HepG2 (cell line): Measurements from ENCODE around the gene ZNF735.
"Not testable (repeated sequence)": the region's sequence is repeated elsewhere in the genome, so short reads cannot be mapped to it uniquely, and the experiment has no call there.

ENCODE experiments used
- JUNB ChIP-seq: sonication (generic); formaldehyde crosslinking; IDR thresholded peaks from 2 replicates; pipeline ENCODE4 v1.8.0; 2022; ENCODE audit warnings: missing genetic modification reagents, mild to moderate bottlenecking, borderline replicate concordance
- MZF1 ChIP-seq: sonication (generic); formaldehyde crosslinking; IDR thresholded peaks from 2 replicates; pipeline ENCODE4 v1.8.1; 2023; ENCODE audit warnings: mild to moderate bottlenecking, missing genetic modification reagents, borderline replicate concordance
- ZBTB34 ChIP-seq: sonication (generic); formaldehyde crosslinking; IDR thresholded peaks from 2 replicates; pipeline ENCODE4 v1.8.0; 2022; ENCODE audit warnings: mild to moderate bottlenecking, missing genetic modification reagents
- ZKSCAN1 ChIP-seq: fragments of 150-350 bp; IDR thresholded peaks from 2 replicates; pipeline ENCODE4 v1.6.1; 2014; ENCODE audit warnings: low read length
- TF ChIP-seq, protein P1 (sequence below): sonication (generic); formaldehyde crosslinking; IDR thresholded peaks from 2 replicates; pipeline ENCODE4 v1.5.0; 2020; ENCODE audit warnings: mild to moderate bottlenecking, missing genetic modification reagents, moderate library complexity

- TF ChIP-seq ZBTB34 (CRISPR knock-in tag); JUNB; MZF1 (CRISPR knock-in tag); ZKSCAN1: not testable (repeated sequence)
- TF ChIP-seq, protein P1, sequence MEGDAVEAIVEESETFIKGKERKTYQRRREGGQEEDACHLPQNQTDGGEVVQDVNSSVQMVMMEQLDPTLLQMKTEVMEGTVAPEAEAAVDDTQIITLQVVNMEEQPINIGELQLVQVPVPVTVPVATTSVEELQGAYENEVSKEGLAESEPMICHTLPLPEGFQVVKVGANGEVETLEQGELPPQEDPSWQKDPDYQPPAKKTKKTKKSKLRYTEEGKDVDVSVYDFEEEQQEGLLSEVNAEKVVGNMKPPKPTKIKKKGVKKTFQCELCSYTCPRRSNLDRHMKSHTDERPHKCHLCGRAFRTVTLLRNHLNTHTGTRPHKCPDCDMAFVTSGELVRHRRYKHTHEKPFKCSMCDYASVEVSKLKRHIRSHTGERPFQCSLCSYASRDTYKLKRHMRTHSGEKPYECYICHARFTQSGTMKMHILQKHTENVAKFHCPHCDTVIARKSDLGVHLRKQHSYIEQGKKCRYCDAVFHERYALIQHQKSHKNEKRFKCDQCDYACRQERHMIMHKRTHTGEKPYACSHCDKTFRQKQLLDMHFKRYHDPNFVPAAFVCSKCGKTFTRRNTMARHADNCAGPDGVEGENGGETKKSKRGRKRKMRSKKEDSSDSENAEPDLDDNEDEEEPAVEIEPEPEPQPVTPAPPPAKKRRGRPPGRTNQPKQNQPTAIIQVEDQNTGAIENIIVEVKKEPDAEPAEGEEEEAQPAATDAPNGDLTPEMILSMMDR (CRISPR knock-in tag) = not testable (repeated sequence)
Measured at GRCh38 chr7:64219710-64220298, 12.8 kb downstream of the ZNF735 start.
